ENCODE measurements around the gene MICAL2.

- TF ChIP-seq CTCF (IDR thresholded peaks at IDR 0.05 in 4 of 5, conservative IDR thresholded peaks at IDR 0.05 in 1 of 5): no peak
- no peak for TF ChIP-seq POLR2A (IDR thresholded peaks at IDR 0.05)
Measured at GRCh38 chr11:12186701-12187100, 76.3 kb downstream of the MICAL2 start.

Data from gastrocnemius medialis (tissue), 4 donors.